HCT116 (cell line): Measurements from ENCODE around the gene IFRD1. TPM values are rescaled to one million over a fixed set of nuclear protein-coding genes. Genes with fewer than 3 reads are reported as not detected.

ENCODE experiments used
- ATAC-seq: fragments of 200-7000 bp; cut with Tn5 transposase; 2 replicates; pipeline ENCODE4 v1.9.1; 2020; ENCODE audit warnings: mild to moderate bottlenecking, moderate library complexity
- BruUV-seq: library from RNA; stranded (reverse); fragments of 400-500 nt; replicated peaks from 2 replicates; lab custom pipeline; 2021; lab: Mats Ljungman, UMichigan
- CTCF ChIA-PET: fragments of 300-600 bp; sonication (Branson Sonifier 250); formaldehyde crosslinking; loops from one replicate; lab custom pipeline; 2021; ENCODE audit warnings: antibody characterized with exemption; lab: Charles Lee
- POLR2A ChIA-PET: fragments of 300-600, 350-600 bp; sonication (Branson Sonifier 250); formaldehyde crosslinking; loops from one replicate; lab custom pipeline; 2021; ENCODE audit warnings: antibody characterized with exemption; lab: Charles Lee
- RAD21 ChIA-PET, 2 experiments: fragments of 300-600 bp; sonication (Branson Sonifier 250); formaldehyde crosslinking; loops; one replicate each; lab custom pipeline; 2023; ENCODE audit warnings: low total read pairs in 2 of 2; ENCODE audit not compliant: uncharacterized antibody in 2 of 2, unreplicated experiment in 2 of 2, low non-redundant PET in 1 of 2; lab: Charles Lee
- DNase-seq: peaks from one replicate; pipeline ENCODE4 v3.0.0-alpha.2; 2010; ENCODE audit warnings: low read depth, low spot score
- H2AFZ ChIP-seq: fragments of 200-600 bp; shearing (Covaris generic), sonication (generic); 2 replicates; pipeline ENCODE4 v1.6.1; 2017; ENCODE audit warnings: low read depth, mixed run types, mixed read lengths, antibody characterized with exemption, low read length; ENCODE audit not compliant: poor library complexity, severe bottlenecking
- H3K27ac ChIP-seq: 2 replicates; pipeline ENCODE4 v1.5.1; 2012; ENCODE audit warnings: low read depth, low read length
- H3K27me3 ChIP-seq: fragments of 200-600 bp; sonication (generic); 2 replicates; pipeline ENCODE4 v1.6.1; 2016; ENCODE audit warnings: mixed run types, low read length, mixed read lengths; ENCODE audit not compliant: insufficient read depth
- H3K36me3 ChIP-seq, 2 experiments: fragments of 200-500 bp in 1 of 2; fragments of 200-600 bp in 1 of 2; sonication (Bioruptor generic) in 1 of 2; sonication (generic) in 1 of 2; 2 replicates each; pipeline versions ENCODE4 v1.5.1 to v1.6.1; 2014 to 2016; ENCODE audit warnings: low read length in 2 of 2, inconsistent platforms in 1 of 2, mixed read lengths in 1 of 2, mixed run types in 1 of 2; ENCODE audit not compliant: insufficient read depth in 2 of 2, control insufficient read depth in 1 of 2
- H3K4me1 ChIP-seq, 2 experiments: fragments of 200-600 bp in 1 of 2; sonication (generic) in 1 of 2; 2 replicates each; pipeline versions ENCODE4 v1.5.1 to v1.6.1; 2012 to 2017; ENCODE audit warnings: low read length in 2 of 2, inconsistent platforms in 1 of 2, mild to moderate bottlenecking in 1 of 2, mixed read lengths in 1 of 2, mixed run types in 1 of 2, moderate library complexity in 1 of 2; ENCODE audit not compliant: insufficient read depth in 2 of 2, control insufficient read depth in 1 of 2
- H3K4me2 ChIP-seq: fragments of 200-600 bp; sonication (generic); 2 replicates; pipeline ENCODE4 v1.6.1; 2017; ENCODE audit warnings: mixed run types, low read length, mixed read lengths
- H3K4me3 ChIP-seq, 2 experiments: fragments of 200-600 bp in 1 of 2; sonication (generic) in 1 of 2; replicated peaks in 1 of 2; 2 replicates each; pipeline ENCODE4 v1.5.1; 2011 to 2016; ENCODE audit warnings: low read length in 2 of 2, control low read depth in 1 of 2, low read depth in 1 of 2, mild to moderate bottlenecking in 1 of 2, mixed read lengths in 1 of 2, mixed run types in 1 of 2
- H3K79me2 ChIP-seq: fragments of 200-600 bp; sonication (generic); 2 replicates; pipeline ENCODE4 v1.6.1; 2017; ENCODE audit warnings: mild to moderate bottlenecking, mixed run types, low read length, moderate library complexity, mixed read lengths; ENCODE audit not compliant: insufficient read depth
- H3K9ac ChIP-seq: fragments of 200-600 bp; sonication (generic); 2 replicates; pipeline ENCODE4 v1.6.1; 2016; ENCODE audit warnings: low read length, mixed read lengths
- H3K9me2 ChIP-seq: fragments of 200-600 bp; sonication (generic), shearing (Covaris generic); 2 replicates; pipeline ENCODE4 v1.6.1; 2017; ENCODE audit warnings: mixed run types, mild to moderate bottlenecking, moderate library complexity; ENCODE audit not compliant: insufficient read depth
- H3K9me3 ChIP-seq, 2 experiments: fragments of 200-500 bp in 1 of 2; fragments of 200-600 bp in 1 of 2; sonication (Bioruptor generic) in 1 of 2; sonication (generic) in 1 of 2; 2 replicates each; pipeline ENCODE4 v1.6.1; 2014 to 2017; ENCODE audit warnings: low read length in 2 of 2, mixed read lengths in 2 of 2, inconsistent platforms in 1 of 2, low read depth in 1 of 2, mild to moderate bottlenecking in 1 of 2, mixed run types in 1 of 2, moderate library complexity in 1 of 2; ENCODE audit not compliant: control insufficient read depth in 1 of 2, insufficient read depth in 1 of 2
- H4K20me1 ChIP-seq: fragments of 200-600 bp; sonication (generic), shearing (Covaris generic); 2 replicates; pipeline ENCODE4 v1.6.1; 2017; ENCODE audit warnings: mixed run types, mild to moderate bottlenecking, moderate library complexity; ENCODE audit not compliant: insufficient read depth
- CBX3 ChIP-seq: IDR thresholded peaks from 2 replicates; pipeline ENCODE4 v1.6.1; 2012; ENCODE audit warnings: low read depth
- CTCF ChIP-seq, 3 experiments: fragments of 200-600 bp in 1 of 3; sonication (generic) in 1 of 3; IDR thresholded peaks in 2 of 3; conservative IDR thresholded peaks in 1 of 3; 2 replicates each; pipeline ENCODE4 v1.5.1; 2012 to 2017; ENCODE audit warnings: low read depth in 2 of 3, low read length in 2 of 3, antibody characterized with exemption in 1 of 3, borderline replicate concordance in 1 of 3, control low read depth in 1 of 3, mild to moderate bottlenecking in 1 of 3, mixed read lengths in 1 of 3, mixed run types in 1 of 3, moderate library complexity in 1 of 3; ENCODE audit not compliant: insufficient read depth in 1 of 3
- EGR1 ChIP-seq: IDR thresholded peaks from 2 replicates; pipeline ENCODE4 v1.6.1; 2012; ENCODE audit warnings: low read depth
- FOSL1 ChIP-seq: IDR thresholded peaks from 2 replicates; pipeline ENCODE4 v1.6.1; 2012; ENCODE audit warnings: low read depth
- JUND ChIP-seq: IDR thresholded peaks from 2 replicates; pipeline ENCODE4 v1.6.1; 2012
- POLR2AphosphoS5 ChIP-seq: IDR thresholded peaks from 2 replicates; pipeline ENCODE4 v1.6.1; 2011; ENCODE audit warnings: mild to moderate bottlenecking, low read depth, low read length, moderate library complexity
- SP1 ChIP-seq: IDR thresholded peaks from 2 replicates; pipeline ENCODE4 v1.6.1; 2012; ENCODE audit warnings: low read depth
- SRF ChIP-seq: IDR thresholded peaks from 2 replicates; pipeline ENCODE4 v1.6.1; 2012; ENCODE audit warnings: low read depth
- ZFX ChIP-seq: fragments of 450-650 bp; IDR thresholded peaks from 2 replicates; pipeline ENCODE4 v1.6.1; 2017
- intact Hi-C: fragments of 100-400 bp; cut with micrococcal nuclease; formaldehyde crosslinking; loops from 2 replicates; pipeline ENCODE4 v1.10.0; 2022
- total RNA-seq: library from RNA; stranded (reverse); gene quantifications from one replicate; pipeline ENCODE4 v1.2.1, GENCODE V29; 2021; ENCODE audit not compliant: unreplicated experiment

Gene IFRD1
- total RNA-seq, 1 experiment from 2014 or later: 43.6 TPM

- no peak overlapping the region for H3K4me2 ChIP-seq
- DNase-seq: no peak
- no peak overlapping the region for H3K4me3 ChIP-seq
- TF ChIP-seq POLR2AphosphoS5: no peak
- no peak for TF ChIP-seq CTCF (IDR thresholded peaks at IDR 0.05 in 2 of 3, conservative IDR thresholded peaks at IDR 0.05 in 1 of 3; ENCODE audit: borderline replicate concordance in 1 of 3, insufficient read depth in 1 of 3, low read depth in 2 of 3, low read length in 2 of 3)
- TF ChIP-seq JUND: no peak
- no peak for TF ChIP-seq CBX3
- TF ChIP-seq FOSL1: no peak
- no peak for TF ChIP-seq SP1
- TF ChIP-seq ZFX: no peak
- TF ChIP-seq SRF: no peak
- TF ChIP-seq EGR1: no peak
- TF ChIP-seq, all 23 proteins: peak for 0
- no peak overlapping the region for H3K9ac ChIP-seq
- BruUV-seq: no TSS peak
- H4K20me1 ChIP-seq: no peaks in the 10 kb centered on the region
- no peaks in the 10 kb centered on the region for H3K27me3 ChIP-seq
- no peaks in the 10 kb centered on the region for H3K79me2 ChIP-seq
- no peak overlapping the region for H2AFZ ChIP-seq
- ChIA-PET RAD21 (no interaction called here), CTCF (no interaction called here), POLR2A (no interaction called here)
- intact Hi-C loops: no loop called here
- H3K4me1 ChIP-seq: no peaks in the 10 kb centered on the region
- H3K9me2 ChIP-seq: no peaks in the 10 kb centered on the region; the same call in 1 of the 2 replicates
- H3K27ac ChIP-seq: no peak overlapping the region
- no peak for ATAC-seq
- no peaks in the 10 kb centered on the region for H3K36me3 ChIP-seq
- H3K9me3 ChIP-seq: no peaks in the 10 kb centered on the region
These were observed 61.4 kb downstream of the IFRD1 start for GRCh38 chr7:112511451-112512202.
